Measurements from ENCODE around the gene GMCL2. TPM values are rescaled to one million over a fixed set of nuclear protein-coding genes. Genes with fewer than 3 reads are reported as not detected.

Gene GMCL2
- total RNA-seq, 1 experiment from 2014 or later: not detected

DNA sequence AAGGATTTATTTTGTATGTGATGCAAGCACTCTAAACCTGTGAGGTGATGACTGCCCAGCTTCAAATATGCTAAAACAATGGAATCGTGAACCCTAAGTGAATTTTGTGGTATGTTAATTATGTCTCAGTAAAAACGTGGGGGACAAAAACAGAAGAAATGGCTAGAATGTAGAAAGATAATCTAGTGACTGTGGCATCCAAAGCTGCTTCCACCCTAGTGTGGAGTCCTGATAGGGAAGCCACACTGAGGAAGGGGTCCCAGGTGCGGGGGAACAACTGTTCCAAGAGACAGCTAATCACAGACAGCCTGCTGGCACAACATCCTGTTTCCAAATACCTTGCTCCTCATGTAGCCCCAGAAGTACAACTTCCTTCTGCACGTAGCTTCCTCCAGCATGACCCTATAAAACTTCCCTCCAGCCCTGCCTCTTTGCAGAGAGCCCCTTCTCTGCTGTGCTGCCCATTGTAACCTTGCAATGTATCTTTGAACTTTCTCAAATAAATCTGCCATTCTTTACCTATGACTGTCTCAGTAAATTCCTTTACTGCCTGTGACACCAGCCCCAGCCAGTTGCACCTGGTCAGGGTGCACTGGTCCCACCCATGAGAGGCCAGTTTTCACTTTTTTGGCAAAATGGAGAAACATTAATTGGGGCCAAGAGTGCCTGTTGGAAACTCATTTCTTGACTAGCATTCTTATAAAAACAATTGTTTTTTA is 4.9 kb downstream of the GMCL2 start:
- no peak for DNase-seq (ENCODE audit: low spot score)

DNA sequence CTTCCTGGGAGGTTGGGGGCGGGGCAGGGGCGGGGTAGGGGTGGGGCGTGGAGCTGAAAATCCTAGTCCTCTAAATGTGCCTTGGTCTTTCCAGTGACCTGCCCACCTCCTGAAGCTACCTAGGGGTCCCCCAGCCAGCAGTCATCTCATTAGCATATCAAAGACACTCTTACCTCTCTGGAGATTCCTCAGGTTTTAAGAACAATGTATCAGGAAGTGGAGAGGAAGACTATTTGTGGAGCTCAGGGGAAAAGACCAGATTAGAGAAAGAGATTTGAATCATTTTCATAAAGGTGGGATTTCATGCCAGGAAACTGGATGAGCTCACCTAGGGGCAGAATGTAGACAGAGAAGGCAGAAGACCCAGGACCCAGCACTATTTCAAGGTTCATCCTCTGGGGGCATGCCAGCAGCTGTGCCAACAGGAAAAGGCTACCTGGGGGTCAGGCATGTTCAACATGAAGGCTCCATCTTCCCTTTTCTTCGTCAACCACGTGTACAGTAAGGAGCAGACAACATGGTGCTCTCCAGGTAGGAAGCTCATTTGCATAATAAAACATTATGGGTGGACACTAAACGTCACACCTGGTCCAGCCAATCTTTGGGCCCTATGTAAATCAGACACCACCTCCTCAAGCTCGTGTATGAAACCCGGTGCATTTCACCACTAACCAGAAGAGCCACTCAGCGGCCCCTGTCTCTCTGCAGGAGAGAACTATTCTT is 6.9 kb downstream of the GMCL2 start:
- DNase-seq (ENCODE audit: low spot score): no peak

DNA sequence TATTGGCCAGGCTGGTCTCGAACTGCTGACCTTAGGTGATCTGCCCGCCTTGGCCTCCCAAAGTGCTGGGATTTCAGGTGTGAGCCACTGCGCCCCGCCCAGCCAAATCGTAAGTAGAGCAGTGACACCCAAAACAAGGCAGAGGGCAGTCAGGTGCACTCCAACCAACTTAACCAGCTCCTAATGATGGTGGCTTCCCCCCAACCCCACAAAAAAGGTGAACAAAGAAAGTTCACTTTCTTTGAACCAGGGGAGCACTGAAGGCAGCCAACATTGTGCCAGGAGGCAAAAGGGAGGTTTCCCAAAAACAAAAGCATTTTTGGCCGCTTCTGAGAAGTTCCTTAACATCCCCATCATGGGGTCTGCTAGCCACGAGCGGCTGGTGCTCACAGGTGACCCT is 9.6 kb downstream of the GMCL2 start:
- DNase-seq (ENCODE audit: low spot score): no peak

DNA sequence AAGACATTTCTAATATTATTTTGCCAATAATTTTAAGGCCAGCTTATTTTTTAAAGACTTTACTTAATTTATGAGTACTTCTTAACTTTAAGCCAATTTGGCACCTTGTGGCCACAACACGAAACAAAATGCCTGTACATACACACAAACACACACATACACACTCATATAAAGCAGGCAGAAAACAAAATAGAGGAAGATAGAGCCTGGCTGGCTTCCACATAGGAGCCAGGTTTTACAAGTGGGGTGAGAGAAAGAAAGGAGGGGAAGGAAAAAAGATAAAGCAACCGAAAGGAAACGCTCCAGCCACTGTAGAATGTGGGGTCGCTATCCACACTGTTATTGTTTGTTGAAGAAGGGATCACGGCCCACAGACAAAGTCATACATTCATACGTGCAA is 10.4 kb downstream of the GMCL2 start:
- DNase-seq (ENCODE audit: low spot score): no peak

DNA sequence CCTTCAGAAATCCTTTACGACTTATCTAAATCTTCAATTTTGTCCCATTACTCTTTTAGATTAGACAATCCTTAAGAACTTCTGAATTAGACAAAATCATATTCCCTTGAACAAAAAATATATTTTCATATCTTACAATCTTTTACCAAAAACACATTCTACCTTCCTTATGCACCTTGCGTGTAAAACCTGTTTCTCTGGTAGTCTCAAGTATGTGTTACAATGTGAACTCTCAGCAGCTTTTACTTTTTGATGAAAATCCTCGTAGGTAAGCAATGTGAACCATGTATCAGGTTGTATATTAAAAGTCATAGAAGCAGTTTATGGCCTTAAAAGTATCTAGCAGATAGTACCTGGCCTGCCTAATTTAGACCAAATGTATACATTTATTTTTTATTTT is 12.7 kb downstream of the GMCL2 start:
- DNase-seq (ENCODE audit: low spot score): no peak

DNA sequence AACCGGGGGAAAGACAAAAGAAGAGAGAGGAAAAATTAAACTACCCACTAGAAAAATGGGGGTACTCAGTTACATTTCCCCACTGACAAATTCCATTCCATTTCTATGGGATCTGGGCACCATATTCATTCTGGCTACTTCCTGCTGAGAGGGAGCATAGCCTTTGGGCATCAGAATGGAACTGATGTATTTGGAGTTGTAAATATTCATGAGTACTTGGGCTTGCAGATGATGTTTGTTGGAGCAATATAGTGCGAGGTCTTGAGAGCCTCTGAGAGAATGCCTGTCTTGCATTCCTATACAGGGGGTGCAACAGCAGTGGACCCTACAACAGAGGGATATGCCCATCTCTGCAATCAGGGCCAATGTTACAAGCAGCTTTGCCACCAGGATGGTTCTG is 16.7 kb downstream of the GMCL2 start:
- DNase-seq (ENCODE audit: low spot score): no peak

DNA sequence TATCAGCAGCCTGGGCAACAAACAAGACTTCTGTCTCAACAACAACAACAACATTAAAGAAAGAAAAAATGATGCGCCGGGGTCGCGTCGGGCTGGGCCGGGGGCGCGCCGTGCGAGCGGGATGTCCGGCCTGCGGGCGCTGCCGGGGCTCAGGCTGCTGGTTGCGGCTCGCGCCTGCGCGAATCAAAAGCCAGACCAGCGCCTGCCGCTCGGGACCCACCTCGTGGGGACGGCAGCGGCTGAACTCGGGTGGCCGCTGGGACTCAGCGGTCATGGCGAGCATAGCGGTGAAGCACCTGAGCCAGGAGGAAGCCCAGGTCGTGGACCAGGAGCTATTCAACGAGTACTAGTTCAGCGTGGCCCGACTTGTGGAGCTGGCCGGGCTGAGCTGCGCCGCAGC is 21.6 kb downstream of the GMCL2 start:
- DNase-seq (ENCODE audit: low spot score): no peak

DNA sequence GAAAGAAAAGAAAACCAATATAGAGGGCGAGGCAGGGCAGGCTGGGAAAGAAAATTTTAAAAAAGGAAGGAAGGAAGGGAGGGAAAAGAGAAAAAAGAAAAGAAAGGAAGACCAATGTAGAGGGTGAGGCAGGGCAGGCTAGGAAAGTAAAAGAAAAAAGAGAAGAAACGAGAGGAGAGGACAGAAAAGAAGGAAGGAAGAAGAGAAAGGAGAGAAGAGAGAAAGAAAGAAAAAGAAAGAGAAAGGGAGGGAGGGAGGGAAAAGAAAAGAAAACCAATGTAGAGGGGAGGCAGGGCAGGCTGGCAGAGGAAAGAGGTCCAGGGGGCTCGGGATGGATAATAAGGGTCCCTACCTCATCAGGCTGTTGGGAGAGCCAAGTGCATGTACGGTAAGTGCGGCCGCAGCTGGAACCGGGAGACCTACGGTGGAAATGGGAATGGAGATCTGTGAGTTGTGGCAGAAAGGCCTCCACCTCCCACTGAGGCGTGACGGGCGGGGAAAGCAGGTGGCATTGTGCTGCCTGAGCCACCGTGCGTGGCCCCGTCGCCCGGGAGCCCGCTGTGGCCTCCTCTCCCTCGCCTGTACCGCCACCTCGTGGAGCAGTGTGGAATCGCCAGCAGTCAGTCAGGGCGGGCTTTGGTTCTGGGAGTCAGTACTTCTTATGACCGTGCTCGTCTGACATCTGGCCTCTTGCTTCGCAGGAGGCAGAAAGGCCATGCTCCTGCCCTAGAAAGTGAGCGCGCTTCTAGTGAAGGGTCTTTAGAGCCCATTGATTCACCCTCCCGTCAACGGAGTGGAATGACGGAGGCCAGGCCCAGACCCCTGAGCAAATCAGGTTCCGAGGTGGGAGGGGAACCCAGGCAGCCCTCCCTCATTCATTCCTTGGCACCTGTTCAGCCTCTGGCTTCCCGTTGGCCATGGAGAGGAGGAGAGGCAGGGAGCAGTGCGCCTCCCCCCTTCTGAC is 23.1 kb downstream of the GMCL2 start:
- peak; percentile 69 for DNase-seq (ENCODE audit: low spot score)

DNA sequence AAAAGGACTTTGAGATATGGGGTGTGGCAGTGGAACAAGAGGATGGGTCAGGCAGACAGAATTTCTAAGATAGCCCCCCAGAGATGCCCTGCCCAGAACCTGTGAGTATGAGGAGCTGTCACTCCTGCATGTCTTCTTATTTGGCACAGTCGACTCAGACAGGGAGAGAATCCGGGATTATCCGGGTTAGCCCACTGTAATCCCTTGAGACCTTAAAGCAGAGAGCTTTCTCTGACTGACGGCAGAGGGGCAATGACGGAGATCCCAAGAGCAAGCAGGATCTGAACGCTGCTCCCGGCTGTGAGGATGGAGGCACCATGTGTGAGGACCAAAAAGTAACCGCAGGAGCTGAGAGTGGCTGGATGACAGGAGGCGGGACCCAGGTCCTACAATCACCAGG is 24.7 kb downstream of the GMCL2 start:
- no peak for DNase-seq (ENCODE audit: low spot score)

DNA sequence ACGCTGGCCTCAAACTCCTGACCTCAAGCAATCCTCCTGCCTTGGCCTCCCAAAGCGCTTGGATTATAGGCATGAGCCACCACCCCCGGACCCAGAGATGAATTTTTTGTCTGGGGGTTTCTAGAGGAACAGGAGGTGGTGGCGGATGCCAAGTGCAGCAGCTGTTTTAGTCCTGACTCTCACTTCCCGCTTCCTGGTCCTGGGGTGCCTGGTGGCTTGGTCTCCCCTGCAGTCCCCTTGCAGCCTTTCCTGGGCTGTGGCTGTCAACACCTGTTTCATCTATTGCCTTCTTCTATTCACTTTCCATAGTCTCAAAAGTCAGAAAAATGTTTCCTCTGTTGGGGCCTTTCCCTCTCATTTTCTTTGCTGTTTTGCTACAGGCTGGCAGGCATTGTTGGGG is 27.0 kb downstream of the GMCL2 start:
- no peak for DNase-seq (ENCODE audit: low spot score)

DNA sequence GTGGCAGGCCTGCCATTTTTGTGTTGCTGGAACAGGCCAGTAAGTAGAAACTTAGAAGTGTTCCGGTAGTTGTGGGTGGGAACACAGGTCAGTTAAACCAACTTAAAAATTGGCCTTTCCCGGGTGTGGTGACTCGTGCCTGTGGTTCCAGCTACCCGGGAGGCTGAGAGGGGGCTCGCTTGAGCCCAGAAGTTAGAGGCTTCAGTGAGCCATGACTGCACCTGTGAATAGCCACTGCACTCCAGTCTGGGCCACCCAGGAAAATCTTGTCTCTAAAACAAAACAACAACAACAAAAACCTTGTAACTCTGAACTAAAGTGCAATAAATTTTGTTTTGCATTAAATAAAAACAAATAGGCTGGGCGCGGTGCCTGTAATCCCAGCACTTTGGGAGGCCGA is 32.1 kb downstream of the GMCL2 start:
- DNase-seq (ENCODE audit: low spot score): no peak

DNA sequence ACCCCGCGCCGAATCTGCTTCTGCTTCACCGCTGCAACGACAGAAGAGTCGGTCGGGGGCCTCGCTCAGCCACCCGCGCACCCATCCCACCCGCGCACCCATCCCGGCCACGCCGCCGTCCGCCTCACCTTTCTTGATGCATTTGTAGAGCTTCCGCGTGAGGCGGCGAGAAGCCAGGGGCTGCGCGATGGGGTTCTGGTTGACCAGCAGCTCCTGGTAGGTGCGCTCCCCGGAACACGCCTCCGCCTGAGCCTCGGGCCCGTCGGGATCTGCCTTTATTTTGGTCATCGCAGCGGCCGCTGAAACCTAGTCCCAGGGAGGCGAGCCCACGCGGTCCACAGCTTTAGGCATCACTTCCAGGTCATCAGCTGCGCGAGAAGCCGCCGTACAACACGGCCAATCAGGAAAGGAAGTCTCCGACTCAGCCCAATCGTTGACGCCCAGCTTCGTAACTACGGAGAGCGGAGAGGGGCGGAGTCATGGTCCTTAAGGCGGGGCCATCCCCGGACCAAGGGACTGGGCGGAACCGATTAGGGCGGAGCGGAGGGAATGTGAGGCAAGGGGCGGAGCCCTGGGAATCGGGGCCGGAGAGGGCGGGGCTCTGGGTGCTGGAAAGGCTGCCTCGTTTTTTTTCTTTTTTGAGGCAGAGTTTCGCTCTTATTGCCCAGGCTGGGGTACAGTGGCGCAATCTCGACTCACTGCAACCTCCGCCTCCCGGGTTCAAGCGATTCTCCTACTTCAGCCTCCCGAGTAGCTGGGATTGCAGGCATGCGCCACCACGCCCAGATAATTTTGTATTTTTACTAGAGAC is 33.4 kb downstream of the GMCL2 start, which contains the start of gene NHP2:
NHP2 (minus strand) TSS at position 356 of the 811 bp plus-strand sequence; CDS start at position 288, 68 bp downstream.
- DNase-seq (ENCODE audit: low spot score): peak; percentile 98

DNA sequence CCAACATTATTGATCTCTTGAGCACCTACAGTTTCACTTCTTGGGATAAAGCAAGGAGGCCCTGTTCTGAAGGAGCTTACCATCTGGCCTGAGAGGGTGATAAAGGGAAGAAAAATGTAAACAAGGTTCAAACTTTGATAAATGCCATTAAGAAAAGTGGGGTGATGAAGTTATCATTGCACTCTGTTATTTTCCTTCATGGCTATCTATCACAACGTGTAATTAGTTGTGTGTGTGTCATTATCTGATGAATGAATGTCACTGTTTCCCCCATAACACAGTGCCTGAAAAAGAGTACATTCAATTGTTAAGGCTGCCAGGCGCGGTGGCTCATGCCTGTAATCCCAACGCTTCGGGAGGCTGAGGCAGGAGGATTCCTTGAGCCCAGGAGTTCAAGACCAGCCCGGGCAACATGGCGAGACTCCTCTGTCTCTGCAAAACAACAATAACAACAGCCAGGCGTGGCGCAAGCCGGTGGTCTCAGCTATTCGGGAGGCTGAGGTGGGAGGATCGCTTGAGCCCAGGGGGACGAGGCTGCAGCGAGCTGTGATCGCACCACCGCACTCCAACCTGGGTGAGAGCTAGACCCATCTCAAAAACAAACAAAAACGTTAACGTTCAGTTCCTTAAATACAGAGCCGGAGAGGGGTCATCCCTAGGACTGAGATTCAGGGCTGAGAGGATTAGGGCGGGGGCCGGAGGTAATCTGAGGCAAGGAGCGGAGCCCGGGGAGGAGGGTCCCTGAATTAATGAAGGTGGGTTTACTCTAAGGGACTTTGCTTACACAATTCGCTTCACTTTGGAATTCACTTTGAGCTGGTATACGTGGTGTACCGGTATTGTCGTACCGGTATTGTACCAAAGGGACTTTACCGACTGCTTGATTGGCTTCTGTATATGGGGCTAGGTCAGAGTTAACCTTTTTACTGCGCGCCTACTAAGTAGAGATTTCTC is 34.4 kb downstream of the GMCL2 start:
- no peak for DNase-seq (ENCODE audit: low spot score)

DNA sequence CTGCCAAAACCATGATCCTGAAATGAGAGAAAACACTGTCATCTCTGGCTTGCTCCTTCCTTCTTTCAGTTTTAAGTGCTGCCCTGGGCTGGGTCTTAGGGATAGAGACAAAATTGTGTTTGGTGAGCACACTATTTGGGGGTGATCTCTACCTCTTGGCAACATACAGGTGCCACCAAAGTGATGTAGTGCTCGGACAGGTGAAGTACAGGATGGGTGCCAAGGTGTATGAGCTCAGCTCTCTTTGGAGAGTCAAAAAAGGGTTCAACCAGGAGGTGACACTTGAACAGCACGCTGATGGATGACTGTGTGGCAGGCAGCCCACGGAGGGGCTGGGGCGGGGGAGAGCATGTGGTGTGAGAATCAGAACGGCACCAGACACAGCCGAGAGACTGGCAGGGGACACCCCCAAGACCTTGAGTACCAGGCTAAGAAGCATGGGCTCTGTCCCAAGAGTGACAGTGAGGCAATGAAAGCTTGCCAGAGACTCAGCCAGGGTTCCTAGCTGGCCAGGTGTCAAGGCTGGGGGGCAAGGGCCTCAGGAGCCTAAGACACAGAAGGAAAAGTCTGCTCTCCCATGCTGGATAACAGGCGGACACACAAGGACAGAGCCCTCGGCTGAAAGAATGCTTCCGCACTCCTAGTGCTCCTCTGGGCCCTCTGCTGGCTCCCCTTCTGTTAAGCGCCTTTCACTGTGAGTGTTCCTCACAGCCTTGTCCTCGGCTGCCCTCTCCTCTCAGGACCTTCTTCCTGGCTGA is 36.0 kb downstream of the GMCL2 start:
- no peak for DNase-seq (ENCODE audit: low spot score)

DNA sequence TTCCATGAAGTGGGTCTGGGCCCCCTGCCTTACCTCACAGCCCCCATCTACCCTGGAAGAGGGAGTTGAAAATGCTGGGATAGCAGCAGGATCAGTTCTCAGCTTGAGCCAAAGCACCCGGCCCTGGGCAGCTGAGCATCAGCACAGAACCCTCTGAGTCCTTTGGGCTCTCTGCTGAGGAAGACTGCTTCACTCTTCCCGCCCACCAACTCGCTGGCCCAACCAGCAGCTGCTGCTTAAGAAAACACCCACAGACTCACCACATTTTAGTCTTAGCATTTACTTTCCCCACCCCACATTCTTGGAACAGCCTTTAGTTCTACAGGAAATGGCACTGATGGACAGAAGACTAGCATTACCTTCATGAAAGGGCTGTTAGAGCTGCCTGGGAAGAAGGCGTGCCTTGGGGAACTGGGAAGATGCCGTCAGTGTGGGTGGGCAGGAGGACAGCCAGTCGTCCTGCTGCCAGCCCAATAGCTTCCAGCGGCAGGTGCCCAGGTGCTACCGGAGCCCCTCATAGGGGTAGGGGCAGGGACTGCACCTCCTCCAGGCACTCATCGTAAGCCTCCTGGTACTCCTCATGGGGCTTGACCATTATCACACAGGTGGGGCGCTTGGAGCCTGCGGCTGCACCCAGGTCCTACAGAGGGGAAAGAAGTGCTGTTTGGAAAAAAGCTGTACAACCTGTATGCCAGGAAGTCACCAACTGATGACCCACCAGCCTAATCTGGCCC is 37.8 kb downstream of the GMCL2 start:
- DNase-seq (ENCODE audit: low spot score): no peak

DNA sequence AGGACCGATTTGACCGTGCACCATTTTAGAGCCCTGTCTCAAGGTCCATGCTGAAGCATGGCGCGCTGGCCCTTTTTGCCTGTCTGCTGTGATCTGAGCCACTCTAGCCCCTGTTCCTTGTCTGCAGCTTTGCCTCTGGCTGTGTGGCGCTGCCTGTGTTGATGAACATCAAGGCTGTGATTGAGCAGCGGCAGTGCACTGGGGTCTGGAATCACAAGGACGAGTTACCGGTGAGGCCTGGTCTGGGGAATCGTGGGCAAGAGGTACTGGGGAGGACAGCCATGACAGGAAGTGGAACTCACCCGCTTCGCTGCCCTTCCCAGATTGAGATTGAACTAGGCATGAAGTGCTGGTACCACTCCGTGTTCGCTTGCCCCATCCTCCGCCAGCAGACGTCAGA is 39.8 kb downstream of the GMCL2 start:
- DNase-seq (ENCODE audit: low spot score): no peak

DNA sequence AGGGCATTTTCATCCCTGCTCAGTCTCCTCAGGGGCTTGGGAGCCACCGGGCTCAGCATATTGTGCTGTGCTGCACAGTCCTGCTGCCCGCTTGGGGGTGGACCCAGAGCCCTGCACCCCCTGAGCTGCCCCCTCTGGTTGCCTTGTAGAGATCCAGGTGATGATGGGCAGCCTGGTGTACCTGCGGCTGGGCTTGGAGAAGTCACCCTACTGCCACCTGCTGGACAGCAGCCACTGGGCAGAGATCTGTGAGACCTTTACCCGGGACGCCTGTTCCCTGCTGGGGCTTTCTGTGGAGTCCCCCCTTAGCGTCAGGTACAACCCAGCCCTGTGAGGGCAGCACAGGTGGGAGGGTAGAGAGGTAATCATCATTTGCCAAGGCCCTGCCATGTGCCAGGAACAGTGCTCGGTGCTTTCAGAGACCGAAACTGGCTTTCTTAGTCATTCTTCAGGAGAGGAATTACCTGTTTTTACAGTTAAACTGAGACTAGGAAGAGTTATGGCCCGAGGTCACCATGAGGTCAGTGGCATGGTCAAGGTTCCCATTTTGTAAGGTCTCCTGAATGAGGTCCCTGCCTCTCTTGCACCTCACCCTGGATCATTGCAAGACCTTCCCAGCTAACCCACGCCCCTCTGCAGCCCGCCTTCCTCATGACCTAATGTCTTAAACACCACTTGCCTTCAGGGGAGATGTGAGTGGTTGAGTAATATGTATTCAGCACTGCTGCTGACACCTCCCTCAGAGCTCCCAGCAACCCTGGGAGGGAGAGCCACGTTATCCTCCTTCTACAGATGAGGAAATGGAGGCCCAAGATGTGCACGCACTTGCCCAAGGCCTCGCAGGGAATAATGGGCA is 41.0 kb downstream of the GMCL2 start:
- peak; percentile 55 for DNase-seq (ENCODE audit: low spot score)

DNA sequence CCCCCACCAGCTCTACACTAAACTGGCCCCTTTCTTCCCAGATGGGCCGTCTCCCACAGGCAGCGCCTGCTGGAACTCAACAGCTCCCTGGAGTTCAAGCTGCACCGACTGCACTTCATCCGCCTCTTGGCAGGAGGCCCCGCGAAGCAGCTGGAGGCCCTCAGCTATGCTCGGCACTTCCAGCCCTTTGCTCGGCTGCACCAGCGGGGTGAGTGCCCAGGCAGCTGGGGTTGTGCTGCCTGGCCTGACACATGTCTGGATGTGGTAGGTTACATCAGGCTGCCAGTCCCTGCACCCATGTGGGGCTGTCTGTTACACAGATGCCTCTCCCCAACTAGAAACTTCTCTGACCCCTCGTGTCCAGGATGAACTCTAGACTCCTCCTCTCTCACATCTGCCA is 43.3 kb downstream of the GMCL2 start:
- no peak for DNase-seq (ENCODE audit: low spot score)

Measured in A172 (cell line).